Right ventricle myocardium inferior (tissue), 1 donor: ENCODE data around the gene MYO1H. TPM values are rescaled to one million over a fixed set of nuclear protein-coding genes. Genes with fewer than 3 reads are reported as not detected.
"Not testable (repeated sequence)": the region's sequence is repeated elsewhere in the genome, so short reads cannot be mapped to it uniquely, and the experiment has no call there.

ENCODE experiments used
- ATAC-seq: fragments of 200-7000 bp; cut with Tn5 transposase; one replicate; pipeline ENCODE4 v1.9.1; 2020; ENCODE audit warnings: mild to moderate bottlenecking, moderate library complexity
- DNase-seq: peaks from one replicate; pipeline ENCODE4 v3.0.0; 2021; ENCODE audit errors: missing footprints
- intact Hi-C: fragments of 100-400 bp; cut with DNase I; formaldehyde crosslinking; loops from one replicate; pipeline ENCODE4 v1.11.0; 2022
- total RNA-seq: library from RNA; stranded (reverse); fragmentation: NEBNext Ultra II Directional; extraction: Animal tissue kit (Norgen Biotek cat#: 25700); gene quantifications from one replicate; pipeline ENCODE4 v1.2.1, GENCODE V29; 2021
- donor health status: DM: no; HTN: yes; CAD: no; lungs with severe emphysema.

MYO1H gene
- total RNA-seq, 1 donor from 2014 or later, result 0.16 TPM

- ATAC-seq (no peak), DNase-seq (no peak)
- intact Hi-C loops, result loop anchor here (10.0 kb wide), 1 partner anchor 159 kb away; no protein-coding TSS in a partner anchor
Measured at GRCh38 chr12:109435428-109436187, 87.9 kb downstream of the MYO1H start.

GRCh38 chr12:109436188-109436560 is 88.5 kb downstream of the MYO1H start:
- intact Hi-C loops, result loop anchor here (10.0 kb wide), 1 partner anchor 159 kb away; no protein-coding TSS in a partner anchor
- no peak for ATAC-seq

GRCh38 chr12:109439181-109439580 is 91.5 kb downstream of the MYO1H start:
- no peak for DNase-seq
- intact Hi-C loops, result loop anchor here (10.0 kb wide), 1 partner anchor 156 kb away; no protein-coding TSS in a partner anchor
- no peak for ATAC-seq

More at GRCh38 chr12:109436188-109436560, 88.5 kb downstream of the MYO1H start:
- no peak for DNase-seq

- intact Hi-C loops, result loop anchor here (10.0 kb wide), 1 partner anchor 155 kb away; no protein-coding TSS in a partner anchor
- not testable (repeated sequence) for DNase-seq, ATAC-seq
Measured at GRCh38 chr12:109439951-109440350, 92.3 kb downstream of the MYO1H start.

GRCh38 chr12:109440851-109441490 is 93.3 kb downstream of the MYO1H start:
- no peak for DNase-seq
- intact Hi-C loops, result no loop called here
- no peak for ATAC-seq

- ATAC-seq, result peak; percentile 76
- intact Hi-C loops, result no loop called here
- peak; percentile 40 for DNase-seq
Measured at GRCh38 chr12:109443794-109444193, 96.1 kb downstream of the MYO1H start.

GRCh38 chr12:109444259-109444658 is 96.6 kb downstream of the MYO1H start:
- intact Hi-C loops, result no loop called here
- DNase-seq (no peak), ATAC-seq (no peak)

- no peak for DNase-seq
- intact Hi-C loops, result no loop called here
- ATAC-seq, result no peak
Measured at GRCh38 chr12:109445191-109445609, 97.5 kb downstream of the MYO1H start.

GRCh38 chr12:109446869-109447268 is 99.2 kb downstream of the MYO1H start:
- intact Hi-C loops, result no loop called here
- ATAC-seq (peak; percentile 72), DNase-seq (no peak)

- no peak for ATAC-seq
- no peak for DNase-seq
- intact Hi-C loops, result no loop called here
Measured at GRCh38 chr12:109447482-109447881, 99.8 kb downstream of the MYO1H start.

GRCh38 chr12:109448272-109448671 is 100.6 kb downstream of the MYO1H start:
- intact Hi-C loops, result no loop called here
- no peak for DNase-seq
- no peak for ATAC-seq

GRCh38 chr12:109448707-109449390 is 101.1 kb downstream of the MYO1H start:
- intact Hi-C loops, result no loop called here
- ATAC-seq (no peak), DNase-seq (no peak)

- DNase-seq (no peak), ATAC-seq (no peak)
- intact Hi-C loops, result no loop called here
Measured at GRCh38 chr12:109449845-109450532, 102.3 kb downstream of the MYO1H start.

GRCh38 chr12:109450980-109451379 is 103.3 kb downstream of the MYO1H start:
- no peak for ATAC-seq
- intact Hi-C loops, result no loop called here
- DNase-seq, result no peak

GRCh38 chr12:109451400-109451799 is 103.7 kb downstream of the MYO1H start:
- DNase-seq, result no peak
- no peak for ATAC-seq
- intact Hi-C loops, result no loop called here

GRCh38 chr12:109452489-109452888 is 104.8 kb downstream of the MYO1H start:
- DNase-seq (no peak), ATAC-seq (no peak)
- intact Hi-C loops, result no loop called here

GRCh38 chr12:109455706-109456105 is 108.0 kb downstream of the MYO1H start:
- intact Hi-C loops, result no loop called here
- ATAC-seq (no peak), DNase-seq (no peak)

GRCh38 chr12:109458086-109458485 is 110.4 kb downstream of the MYO1H start:
- DNase-seq (no peak), ATAC-seq (no peak)
- intact Hi-C loops, result no loop called here

- no peak for DNase-seq
- no peak for ATAC-seq
- intact Hi-C loops, result no loop called here
Measured at GRCh38 chr12:109458771-109459208, 111.1 kb downstream of the MYO1H start.
